DMS114 treated with DMSO at 0.1 percent for 48 hours (cell line): ENCODE results near the gene SLC10A7.

ENCODE experiments used
- DNase-seq: peaks from one replicate; lab custom pipeline; 2025; ENCODE audit not compliant: unreplicated experiment; lab: John Stamatoyannopoulos, UW

SLC10A7 gene

GRCh38 chr4:146222313-146222712 lies 299.4 kb downstream of the SLC10A7 start:
- DNase-seq: no peak

- DNase-seq: no peak
Measured at GRCh38 chr4:146214238-146214637, 307.5 kb downstream of the SLC10A7 start, which contains the start of gene REELD1. Gene REELD1, plus strand, starts transcription at chr4:146214538. Its CDS starts 2,415 bp downstream, at chr4:146216953.

- no peak for DNase-seq
Measured at GRCh38 chr4:146212781-146213180, 309.0 kb downstream of the SLC10A7 start.

- DNase-seq: no peak
Measured at GRCh38 chr4:146211440-146211839, 310.3 kb downstream of the SLC10A7 start.

- no peak for DNase-seq
Measured at GRCh38 chr4:146210890-146211289, 310.9 kb downstream of the SLC10A7 start.

- DNase-seq: no peak
Measured at GRCh38 chr4:146207410-146207809, 314.3 kb downstream of the SLC10A7 start.
